Gastroesophageal sphincter (tissue), 4 donors: ENCODE results near the gene RNASE9. TPM values are rescaled to one million over a fixed set of nuclear protein-coding genes. Genes with fewer than 3 reads are reported as not detected.
"Not testable (repeated sequence)": the region's sequence is repeated elsewhere in the genome, so short reads cannot be mapped to it uniquely, and the experiment has no call there.

Source experiments
- ATAC-seq: fragments of 150-250 bp; one replicate; pipeline ENCODE4 v1.9.1; 2016; ENCODE audit warnings: mild to moderate bottlenecking, moderate library complexity
- H3K27ac ChIP-seq, 4 donors: fragments of 200-600 bp; sonication (generic) in 3 of 4; 1 replicate in 3 of 4; 2 replicates in 1 of 4; pipeline ENCODE4 v1.5.1; 2016 to 2019
- H3K27me3 ChIP-seq: fragments of 200-600 bp; sonication (generic); one replicate; pipeline ENCODE4 v1.5.1; 2019
- H3K36me3 ChIP-seq, 2 donors: fragments of 200-600 bp; sonication (generic); one replicate each; pipeline ENCODE4 v1.5.1; 2019; ENCODE audit warnings: control low read depth in 1 of 2
- H3K4me1 ChIP-seq, 3 donors: fragments of 200-600 bp; sonication (generic); 1 replicate in 2 of 3; 2 replicates in 1 of 3; pipeline ENCODE4 v1.5.1; 2016 to 2019; ENCODE audit warnings: control low read depth in 2 of 3
- H3K4me3 ChIP-seq, 2 donors: fragments of 200-600 bp; sonication (generic); one replicate each; pipeline ENCODE4 v1.5.1; 2019; ENCODE audit warnings: mild to moderate bottlenecking in 1 of 2, moderate library complexity in 1 of 2
- H3K9me3 ChIP-seq, 3 donors: fragments of 200-600 bp; sonication (generic); one replicate each; pipeline ENCODE4 v1.5.1; 2017 to 2019; ENCODE audit warnings: control low read depth in 2 of 3
- EP300 ChIP-seq: sonication (generic); formaldehyde crosslinking; IDR thresholded peaks from one replicate; pipeline ENCODE4 v1.6.1; 2017; ENCODE audit warnings: antibody characterized with exemption, mild to moderate bottlenecking
- POLR2A ChIP-seq, 2 donors: fragments of 450-650 bp; IDR thresholded peaks; one replicate each; pipeline ENCODE4 v1.6.1; 2017; ENCODE audit warnings: antibody characterized with exemption in 2 of 2, mild to moderate bottlenecking in 2 of 2, moderate library complexity in 1 of 2
- POLR2AphosphoS5 ChIP-seq: sonication (generic); formaldehyde crosslinking; IDR thresholded peaks from one replicate; pipeline ENCODE4 v1.6.1; 2017; ENCODE audit warnings: antibody characterized with exemption
- WGBS, 2 donors: methylation state at CpG; one replicate each; pipeline ENCODE4 v1.1.5; 2018; ENCODE audit warnings: low coverage in 1 of 2; 5-methylcytosine and 5-hydroxymethylcytosine counted together
- total RNA-seq, 4 donors: library from RNA; depleted of rRNA; stranded (reverse); fragments of >200 nt; gene quantifications; one replicate each; pipeline ENCODE4 v1.1.0, GENCODE V29; 2016
- TF ChIP-seq, protein P1 (sequence below), 4 experiments: fragments of 200-600 bp in 2 of 4; fragments of 450-650 bp in 2 of 4; sonication (generic) in 1 of 4; IDR thresholded peaks; one replicate each; pipeline ENCODE4 v1.5.1; 2017 to 2019; ENCODE audit warnings: antibody characterized with exemption in 4 of 4, mild to moderate bottlenecking in 2 of 4, moderate library complexity in 2 of 4

Gene RNASE9
- total RNA-seq, 4 donors from 2014 or later, result 0.15 TPM; not detected in 3

GRCh38 chr14:20516921-20517320 lies 43.9 kb downstream of the RNASE9 start:
- TF ChIP-seq, protein P1, sequence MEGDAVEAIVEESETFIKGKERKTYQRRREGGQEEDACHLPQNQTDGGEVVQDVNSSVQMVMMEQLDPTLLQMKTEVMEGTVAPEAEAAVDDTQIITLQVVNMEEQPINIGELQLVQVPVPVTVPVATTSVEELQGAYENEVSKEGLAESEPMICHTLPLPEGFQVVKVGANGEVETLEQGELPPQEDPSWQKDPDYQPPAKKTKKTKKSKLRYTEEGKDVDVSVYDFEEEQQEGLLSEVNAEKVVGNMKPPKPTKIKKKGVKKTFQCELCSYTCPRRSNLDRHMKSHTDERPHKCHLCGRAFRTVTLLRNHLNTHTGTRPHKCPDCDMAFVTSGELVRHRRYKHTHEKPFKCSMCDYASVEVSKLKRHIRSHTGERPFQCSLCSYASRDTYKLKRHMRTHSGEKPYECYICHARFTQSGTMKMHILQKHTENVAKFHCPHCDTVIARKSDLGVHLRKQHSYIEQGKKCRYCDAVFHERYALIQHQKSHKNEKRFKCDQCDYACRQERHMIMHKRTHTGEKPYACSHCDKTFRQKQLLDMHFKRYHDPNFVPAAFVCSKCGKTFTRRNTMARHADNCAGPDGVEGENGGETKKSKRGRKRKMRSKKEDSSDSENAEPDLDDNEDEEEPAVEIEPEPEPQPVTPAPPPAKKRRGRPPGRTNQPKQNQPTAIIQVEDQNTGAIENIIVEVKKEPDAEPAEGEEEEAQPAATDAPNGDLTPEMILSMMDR (IDR thresholded peaks at IDR 0.05), result no peak
- no peak for TF ChIP-seq EP300
- TF ChIP-seq POLR2AphosphoS5, result no peak
- no peak for TF ChIP-seq POLR2A (IDR thresholded peaks at IDR 0.05)
- no peaks in the 10 kb centered on the region for H3K9me3 ChIP-seq
- H3K27me3 ChIP-seq, result peaks cover 12% of the 10 kb centered on the region
- no peaks in the 10 kb centered on the region for H3K4me1 ChIP-seq
- ATAC-seq, result no peak
- H3K4me3 ChIP-seq, result no peak overlapping the region
- H3K36me3 ChIP-seq, result no peaks in the 10 kb centered on the region
- 48 to 50% methylated on average over 2 to 3 of the region's 4 CpGs for WGBS, 2 donors
- H3K27ac ChIP-seq, result no peak overlapping the region

GRCh38 chr14:20515846-20516245 lies 45.0 kb downstream of the RNASE9 start:
- no peaks in the 10 kb centered on the region for H3K4me1 ChIP-seq
- no peaks in the 10 kb centered on the region for H3K9me3 ChIP-seq
- no peaks in the 10 kb centered on the region for H3K36me3 ChIP-seq
- no peak overlapping the region for H3K4me3 ChIP-seq
- ATAC-seq, result no peak
- WGBS, 2 donors, result 70 to 80% methylated on average over 2 to 3 of the region's 4 CpGs
- no peak overlapping the region for H3K27ac ChIP-seq
- peaks cover 12% of the 10 kb centered on the region for H3K27me3 ChIP-seq
- TF ChIP-seq EP300 (no peak), POLR2A (IDR thresholded peaks at IDR 0.05) (no peak), POLR2AphosphoS5 (no peak)
- TF ChIP-seq, protein P1 (IDR thresholded peaks at IDR 0.05), result no peak

DNA sequence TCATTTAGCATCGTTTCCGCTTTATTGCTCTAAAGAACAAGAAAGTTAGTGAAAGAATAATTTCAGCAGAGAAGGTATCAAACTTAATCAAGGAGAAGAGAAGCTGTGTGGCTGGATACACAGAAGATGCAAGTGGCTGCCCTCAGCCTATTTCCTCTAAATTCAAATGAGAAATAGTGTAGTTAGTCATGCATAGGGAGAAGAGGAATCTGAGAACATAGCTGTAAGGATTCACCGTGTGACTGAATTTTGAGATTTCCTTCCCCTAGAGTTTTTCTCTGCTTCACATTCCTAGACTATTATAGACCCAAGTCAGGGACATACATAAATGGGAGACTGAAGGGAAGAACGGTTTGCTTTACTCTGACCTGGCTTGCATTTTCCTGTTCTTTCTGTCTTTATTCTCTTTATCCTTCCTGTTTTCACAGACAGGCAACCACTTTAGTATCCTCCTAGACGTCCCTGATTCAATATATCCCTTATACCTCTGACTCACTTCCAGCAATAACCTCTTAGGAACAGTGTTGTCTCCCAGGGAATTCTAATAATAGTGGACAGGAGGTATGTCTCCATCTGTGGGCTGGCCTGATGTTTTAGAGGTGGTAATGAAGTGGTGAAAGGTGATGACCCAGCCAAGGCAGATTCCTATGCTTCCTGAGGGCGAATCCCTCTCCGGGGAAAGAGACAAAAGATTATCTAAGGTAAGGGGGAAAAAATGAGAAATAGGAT lies 48.5 kb downstream of the RNASE9 start:
- WGBS, 2 donors, result 61 to 65% methylated on average over 7 of the region's 7 CpGs
- Histone ChIP-seq H3K36me3 (no peaks in the 10 kb centered on the region), H3K4me3 (no peak overlapping the region), H3K4me1 (no peaks in the 10 kb centered on the region), H3K9me3 (no peaks in the 10 kb centered on the region), H3K27ac (no peak overlapping the region), H3K27me3 (peaks cover 18% of the 10 kb centered on the region)
- no peak for ATAC-seq
- TF ChIP-seq POLR2AphosphoS5, result no peak
- no peak for TF ChIP-seq EP300
- no peak for TF ChIP-seq POLR2A (IDR thresholded peaks at IDR 0.05)
- TF ChIP-seq, protein P1 (IDR thresholded peaks at IDR 0.05), result no peak

- Histone ChIP-seq H3K4me1 (no peaks in the 10 kb centered on the region), H3K4me3 (no peak overlapping the region), H3K27ac (no peak overlapping the region), H3K9me3 (no peaks in the 10 kb centered on the region), H3K27me3 (peaks cover 10% of the 10 kb centered on the region), H3K36me3 (no peaks in the 10 kb centered on the region)
- ATAC-seq, result no peak
- WGBS, 2 donors, result 72 to 95% methylated on average over 7 to 8 of the region's 8 CpGs
- TF ChIP-seq POLR2AphosphoS5, result no peak
- no peak for TF ChIP-seq EP300
- TF ChIP-seq, protein P1 (IDR thresholded peaks at IDR 0.05), result no peak
- no peak for TF ChIP-seq POLR2A (IDR thresholded peaks at IDR 0.05)
These were observed 52.5 kb downstream of the RNASE9 start for GRCh38 chr14:20508367-20508766.

DNA sequence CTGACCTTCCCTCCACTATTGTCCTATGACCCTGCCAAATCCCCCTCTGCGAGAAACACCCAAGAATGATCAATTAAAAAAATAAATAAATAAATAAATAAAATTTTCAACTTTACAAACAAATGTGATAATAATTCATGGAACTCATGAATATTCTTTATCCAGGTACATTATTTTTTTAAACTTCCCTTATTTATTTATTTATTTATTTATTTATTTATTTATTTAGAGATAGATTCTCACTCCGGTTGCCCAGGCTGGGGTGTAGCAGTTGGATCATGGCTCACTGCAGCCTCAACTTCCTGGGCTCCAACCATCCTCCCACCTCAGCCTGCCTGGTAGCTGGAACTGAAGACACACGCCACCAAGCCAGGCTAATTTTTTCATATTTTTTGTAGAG lies 53.3 kb downstream of the RNASE9 start:
- H3K4me3 ChIP-seq, H3K9me3 ChIP-seq, H3K4me1 ChIP-seq, H3K27ac ChIP-seq, ATAC-seq, H3K36me3 ChIP-seq, H3K27me3 ChIP-seq: not testable (repeated sequence)
- WGBS, 2 donors, result 92% methylated on average over 3 of the region's 3 CpGs; no CpG with 5 or more reads in 1 of the 2 donors

GRCh38 chr14:20506752-20507151 lies 54.1 kb downstream of the RNASE9 start:
- WGBS, 2 donors, result no CpG with 5 or more reads among the region's 30 CpGs
- ATAC-seq, H3K27ac ChIP-seq, H3K4me3 ChIP-seq, H3K9me3 ChIP-seq, H3K4me1 ChIP-seq, H3K27me3 ChIP-seq, H3K36me3 ChIP-seq: not testable (repeated sequence)

- not testable (repeated sequence) for H3K9me3 ChIP-seq, H3K36me3 ChIP-seq, H3K4me1 ChIP-seq, ATAC-seq, H3K27me3 ChIP-seq, H3K4me3 ChIP-seq, H3K27ac ChIP-seq
- WGBS, 2 donors, result no CpG with 5 or more reads among the region's 30 CpGs
These were observed 54.6 kb downstream of the RNASE9 start for GRCh38 chr14:20506276-20506675.
